NCI-H1694 (cell line): ENCODE data around the gene ITGA4.

Source experiments
- DNase-seq: peaks from one replicate; lab custom pipeline; 2025; lab: John Stamatoyannopoulos, UW

The ITGA4 gene

DNA sequence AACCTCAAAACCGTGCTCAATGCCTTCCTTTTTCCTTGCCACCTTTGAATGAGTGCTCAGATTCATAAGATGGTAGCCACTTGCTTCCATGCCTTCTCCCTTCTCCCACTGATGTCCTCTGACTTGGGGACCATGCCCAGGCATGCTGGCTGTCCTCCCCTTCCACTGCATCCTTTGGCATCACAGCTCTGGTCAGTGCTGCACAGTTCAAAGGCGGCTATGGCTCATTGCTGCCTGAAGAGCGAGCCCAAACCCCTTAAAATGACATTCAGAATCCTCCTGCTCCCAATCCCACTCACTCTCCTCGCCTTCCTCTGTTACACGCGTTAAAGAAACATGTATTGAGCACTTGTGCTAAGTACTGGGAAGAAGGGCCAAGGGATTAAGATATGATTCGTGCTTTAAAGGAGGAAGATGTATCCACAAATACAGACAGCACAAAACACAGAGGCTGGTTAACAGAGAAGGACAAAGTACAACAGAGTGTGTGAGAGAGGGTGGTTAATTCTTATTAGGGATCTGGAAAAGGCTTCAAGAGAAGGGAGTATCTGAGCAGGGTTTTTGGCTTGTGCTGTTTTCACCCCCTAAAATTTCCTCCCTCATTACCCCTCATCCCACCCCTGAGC lies 118.0 kb downstream of the ITGA4 start:
- no peak for DNase-seq

DNA sequence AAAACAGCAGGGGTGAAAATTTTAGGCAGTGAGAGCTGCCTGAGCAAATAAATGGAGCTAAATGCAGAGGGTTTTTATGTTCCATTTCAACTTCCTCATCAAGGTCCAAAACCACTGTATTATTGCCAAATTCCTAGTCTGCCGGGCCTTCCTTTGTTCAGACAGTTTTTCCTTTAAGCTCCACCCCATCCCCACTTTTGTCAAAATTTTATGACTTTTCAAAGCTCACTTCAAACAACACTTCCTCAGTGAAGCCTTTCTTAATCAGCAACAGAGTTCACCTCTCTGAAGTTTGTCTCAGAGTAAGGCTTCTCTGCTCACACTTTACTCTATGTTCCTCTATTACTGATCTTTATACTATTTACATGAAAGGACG lies 118.5 kb downstream of the ITGA4 start:
- DNase-seq = no peak

DNA sequence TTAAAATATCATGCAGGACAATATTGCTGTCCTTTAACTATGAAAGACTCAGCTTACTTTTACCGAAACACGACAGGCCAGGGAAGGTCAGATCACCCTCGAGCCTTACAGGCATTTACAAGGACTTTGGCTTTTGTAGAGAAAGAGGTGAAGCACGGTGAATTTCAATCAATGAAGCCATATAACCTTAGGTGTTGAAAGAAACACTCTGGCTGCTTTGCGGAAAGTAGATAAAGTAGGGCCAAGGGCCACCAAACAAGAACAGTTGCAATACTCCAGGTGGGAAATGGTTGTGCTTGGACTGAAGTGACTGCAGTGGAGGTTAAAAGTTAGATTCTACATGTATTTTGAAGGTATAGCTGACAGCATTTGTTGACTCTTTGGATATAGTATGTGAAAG lies 119.2 kb downstream of the ITGA4 start:
- DNase-seq = no peak

DNA sequence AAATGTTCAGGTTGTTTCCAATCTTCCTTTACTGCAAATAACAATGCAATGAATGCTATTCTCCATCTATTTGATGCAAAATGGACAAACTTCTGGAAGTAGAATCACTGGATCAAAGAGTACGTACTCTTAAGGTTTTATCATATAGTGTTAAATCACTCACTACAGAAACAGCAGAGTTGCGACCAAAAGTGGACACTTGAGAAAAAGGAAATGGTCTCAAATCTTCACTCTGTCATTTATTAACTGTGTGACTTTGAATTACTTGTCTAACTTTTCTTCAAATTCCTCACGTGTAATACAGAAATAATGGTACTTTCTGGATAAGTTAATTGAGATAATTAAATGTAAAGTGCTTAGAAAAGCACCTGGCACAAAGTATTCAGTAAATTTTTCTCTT lies 121.6 kb downstream of the ITGA4 start:
- DNase-seq = no peak

DNA sequence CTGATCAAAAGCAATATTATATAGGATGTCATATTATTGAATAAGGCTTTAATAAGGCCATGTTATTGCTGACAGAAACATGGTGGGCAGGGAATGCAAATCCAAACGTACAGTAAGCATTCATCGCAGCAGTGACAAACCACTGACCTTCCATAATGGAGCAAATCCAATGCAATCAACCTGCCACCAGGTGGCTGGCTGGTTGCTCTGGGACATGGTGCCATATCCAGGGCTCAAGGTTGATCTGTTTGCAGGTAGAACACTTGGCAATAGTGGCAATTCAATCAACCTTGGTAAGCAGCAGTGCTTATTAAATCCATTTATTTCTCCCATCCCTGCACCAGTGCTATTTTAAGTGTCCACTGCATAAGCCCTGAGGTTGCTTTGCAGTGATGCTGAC lies 124.3 kb downstream of the ITGA4 start:
- no peak for DNase-seq

DNA sequence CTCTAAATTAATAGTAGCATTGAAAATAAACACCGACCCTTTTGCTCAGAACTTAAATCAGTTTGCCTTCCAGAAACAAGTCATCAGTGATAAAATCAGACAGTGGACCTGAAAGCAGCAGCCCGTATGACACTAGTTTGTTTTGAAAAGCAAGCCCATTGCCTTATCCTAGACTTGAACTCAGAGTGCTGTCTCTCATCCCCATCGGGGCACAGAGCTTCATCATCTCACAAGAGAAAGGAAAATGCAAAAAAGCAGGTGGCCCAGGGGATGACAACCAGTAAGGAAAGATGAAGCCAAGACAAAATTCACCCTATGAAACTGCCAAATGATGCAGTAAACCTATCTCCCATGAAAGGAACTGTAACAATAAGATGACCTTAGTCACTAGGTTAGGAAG lies 128.5 kb downstream of the ITGA4 start:
- peak; percentile 85 for DNase-seq
